ENCODE results near the gene HYAL4.

Gene HYAL4

DNA sequence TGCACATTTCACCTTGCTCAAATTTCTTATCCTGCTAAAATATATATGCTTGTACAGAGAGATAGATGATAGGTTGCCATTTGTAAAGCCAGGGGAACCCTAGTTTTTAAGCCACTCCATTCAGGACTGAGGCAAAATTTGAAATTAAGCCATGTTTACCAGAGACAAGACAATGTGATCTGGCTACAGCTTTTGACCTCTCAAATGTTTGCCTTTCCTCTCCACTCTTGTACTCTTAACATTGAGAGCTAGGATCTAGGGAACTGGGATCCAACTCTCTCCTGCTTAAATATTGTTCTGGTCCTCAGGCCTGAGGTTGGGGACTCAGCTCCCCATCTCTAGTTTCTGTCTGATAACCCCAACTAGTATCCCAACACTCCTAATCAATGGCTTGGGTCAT, 15.9 kb downstream of the HYAL4 start:
- no peaks in the 10 kb centered on the region for H3K9me2 ChIP-seq (replicated peaks; ENCODE audit: insufficient read depth, low read length)
- H3K79me2 ChIP-seq (ENCODE audit: insufficient read depth, low read length) = no peaks in the 10 kb centered on the region
- H3F3A ChIP-seq (ENCODE audit: insufficient read depth) = no peaks in the 10 kb centered on the region
- H2AFZ ChIP-seq (ENCODE audit: low read depth, low read length, severe bottlenecking) = no peak overlapping the region
- no peaks in the 10 kb centered on the region for H3K36me3 ChIP-seq (ENCODE audit: low read length)
- no peak overlapping the region for H3K4me3 ChIP-seq (ENCODE audit: insufficient read depth, low read length, poor library complexity, severe bottlenecking)
- TF ChIP-seq, protein P1, sequence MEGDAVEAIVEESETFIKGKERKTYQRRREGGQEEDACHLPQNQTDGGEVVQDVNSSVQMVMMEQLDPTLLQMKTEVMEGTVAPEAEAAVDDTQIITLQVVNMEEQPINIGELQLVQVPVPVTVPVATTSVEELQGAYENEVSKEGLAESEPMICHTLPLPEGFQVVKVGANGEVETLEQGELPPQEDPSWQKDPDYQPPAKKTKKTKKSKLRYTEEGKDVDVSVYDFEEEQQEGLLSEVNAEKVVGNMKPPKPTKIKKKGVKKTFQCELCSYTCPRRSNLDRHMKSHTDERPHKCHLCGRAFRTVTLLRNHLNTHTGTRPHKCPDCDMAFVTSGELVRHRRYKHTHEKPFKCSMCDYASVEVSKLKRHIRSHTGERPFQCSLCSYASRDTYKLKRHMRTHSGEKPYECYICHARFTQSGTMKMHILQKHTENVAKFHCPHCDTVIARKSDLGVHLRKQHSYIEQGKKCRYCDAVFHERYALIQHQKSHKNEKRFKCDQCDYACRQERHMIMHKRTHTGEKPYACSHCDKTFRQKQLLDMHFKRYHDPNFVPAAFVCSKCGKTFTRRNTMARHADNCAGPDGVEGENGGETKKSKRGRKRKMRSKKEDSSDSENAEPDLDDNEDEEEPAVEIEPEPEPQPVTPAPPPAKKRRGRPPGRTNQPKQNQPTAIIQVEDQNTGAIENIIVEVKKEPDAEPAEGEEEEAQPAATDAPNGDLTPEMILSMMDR (IDR thresholded peaks at IDR 0.05; ENCODE audit: insufficient read depth, low read length, poor library complexity, severe bottlenecking) = no peak
- TF ChIP-seq EZH2phosphoT487 (conservative IDR thresholded peaks at IDR 0.05; ENCODE audit: low read length) = no peak
- no peaks in the 10 kb centered on the region for H4K20me1 ChIP-seq (ENCODE audit: low read depth, low read length)
- H3K27ac ChIP-seq (ENCODE audit: low read depth, low read length) = no peak overlapping the region
- H3K4me2 ChIP-seq (ENCODE audit: low read depth, low read length, poor library complexity, severe bottlenecking) = no peak overlapping the region
- no peaks in the 10 kb centered on the region for H3K9me3 ChIP-seq (ENCODE audit: insufficient read depth, low read length)
- no peak overlapping the region for H3K9ac ChIP-seq (ENCODE audit: low read length)
- H3K27me3 ChIP-seq (ENCODE audit: low read length) = no peaks in the 10 kb centered on the region

DNA sequence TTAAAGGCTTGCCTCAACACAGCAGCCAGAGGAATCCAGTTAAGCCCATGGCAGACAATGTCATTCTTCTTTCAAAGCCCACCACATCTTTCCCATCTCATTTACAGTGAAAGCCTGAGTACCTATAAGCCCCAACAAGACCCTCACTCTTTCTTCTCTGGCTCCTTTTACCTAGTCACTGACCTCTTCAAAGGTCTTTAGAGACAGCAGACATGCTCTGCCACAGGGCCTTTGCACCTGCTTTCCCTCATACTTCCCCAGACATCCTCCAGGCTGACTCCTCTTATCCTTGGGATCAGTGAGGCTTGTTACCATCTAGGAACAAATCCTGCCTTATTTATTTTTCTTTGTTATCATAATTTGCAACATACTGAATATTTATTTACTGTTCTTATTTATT, 17.8 kb downstream of the HYAL4 start:
- Histone ChIP-seq H3K9me3 (ENCODE audit: insufficient read depth, low read length) (no peaks in the 10 kb centered on the region), H4K20me1 (ENCODE audit: low read depth, low read length) (no peaks in the 10 kb centered on the region), H3F3A (ENCODE audit: insufficient read depth) (no peaks in the 10 kb centered on the region), H3K27me3 (ENCODE audit: low read length) (no peaks in the 10 kb centered on the region), H3K36me3 (ENCODE audit: low read length) (no peaks in the 10 kb centered on the region), H3K9me2 (replicated peaks; ENCODE audit: insufficient read depth, low read length) (no peaks in the 10 kb centered on the region), H3K27ac (ENCODE audit: low read depth, low read length) (no peak overlapping the region), H3K9ac (ENCODE audit: low read length) (no peak overlapping the region), H3K4me3 (ENCODE audit: insufficient read depth, low read length, poor library complexity, severe bottlenecking) (no peak overlapping the region), H3K4me2 (ENCODE audit: low read depth, low read length, poor library complexity, severe bottlenecking) (no peak overlapping the region), H2AFZ (ENCODE audit: low read depth, low read length, severe bottlenecking) (no peak overlapping the region), H3K79me2 (ENCODE audit: insufficient read depth, low read length) (no peaks in the 10 kb centered on the region)
- no peak for TF ChIP-seq EZH2phosphoT487 (conservative IDR thresholded peaks at IDR 0.05; ENCODE audit: low read length)
- TF ChIP-seq, protein P1 (IDR thresholded peaks at IDR 0.05; ENCODE audit: insufficient read depth, low read length, poor library complexity, severe bottlenecking) = no peak

DNA sequence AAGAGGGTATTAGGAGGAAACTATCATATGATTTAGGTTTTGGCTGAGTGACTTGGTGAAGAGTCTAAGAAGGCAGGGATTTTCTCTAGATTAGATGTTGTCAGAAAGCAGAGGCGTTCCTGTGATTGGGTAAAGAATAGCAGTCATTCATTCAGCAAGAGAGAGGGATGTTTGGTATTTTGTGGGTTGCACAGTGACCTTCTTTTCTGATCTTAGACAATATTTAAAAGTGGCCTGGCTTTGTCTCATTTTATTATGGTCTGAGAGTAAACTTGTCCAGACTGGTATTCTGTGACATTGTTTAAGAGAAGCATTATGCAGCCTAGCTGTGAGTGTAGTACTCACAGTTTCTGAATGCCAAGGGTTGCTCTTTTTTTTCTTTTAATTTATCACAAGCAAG, 18.5 kb downstream of the HYAL4 start:
- Histone ChIP-seq H3F3A (ENCODE audit: insufficient read depth) (no peaks in the 10 kb centered on the region), H3K36me3 (ENCODE audit: low read length) (no peaks in the 10 kb centered on the region), H3K9me2 (replicated peaks; ENCODE audit: insufficient read depth, low read length) (no peaks in the 10 kb centered on the region), H3K9me3 (ENCODE audit: insufficient read depth, low read length) (no peaks in the 10 kb centered on the region), H4K20me1 (ENCODE audit: low read depth, low read length) (no peaks in the 10 kb centered on the region), H3K9ac (ENCODE audit: low read length) (no peak overlapping the region), H3K79me2 (ENCODE audit: insufficient read depth, low read length) (no peaks in the 10 kb centered on the region), H3K4me2 (ENCODE audit: low read depth, low read length, poor library complexity, severe bottlenecking) (no peak overlapping the region), H3K27ac (ENCODE audit: low read depth, low read length) (no peak overlapping the region), H2AFZ (ENCODE audit: low read depth, low read length, severe bottlenecking) (no peak overlapping the region), H3K27me3 (ENCODE audit: low read length) (no peaks in the 10 kb centered on the region), H3K4me3 (ENCODE audit: insufficient read depth, low read length, poor library complexity, severe bottlenecking) (no peak overlapping the region)
- no peak for TF ChIP-seq EZH2phosphoT487 (conservative IDR thresholded peaks at IDR 0.05; ENCODE audit: low read length)
- TF ChIP-seq, protein P1 (IDR thresholded peaks at IDR 0.05; ENCODE audit: insufficient read depth, low read length, poor library complexity, severe bottlenecking) = no peak
